ACC112 (cell line): Measurements from ENCODE around the gene CD247.

ENCODE experiments used
- H2AFZ ChIP-seq: fragments of 200-600 bp; sonication (generic); one replicate; pipeline ENCODE4 v1.6.0; 2017; ENCODE audit warnings: antibody characterized with exemption, low read length; ENCODE audit not compliant: unreplicated experiment
- H3K27ac ChIP-seq: fragments of 200-600 bp; sonication (generic); 2 replicates; pipeline ENCODE4 v1.5.1; 2014; ENCODE audit warnings: low read depth, mild to moderate bottlenecking, antibody characterized with exemption, low read length, moderate library complexity
- H3K27me3 ChIP-seq: fragments of 200-600 bp; sonication (generic); 2 replicates; pipeline ENCODE4 v1.6.1; 2014; ENCODE audit warnings: mild to moderate bottlenecking, antibody characterized with exemption, low read length, moderate library complexity, mixed read lengths; ENCODE audit not compliant: insufficient read depth
- H3K36me3 ChIP-seq: fragments of 200-600 bp; sonication (generic); 2 replicates; pipeline ENCODE4 v1.6.1; 2016; ENCODE audit warnings: mild to moderate bottlenecking, antibody characterized with exemption, low read length, moderate library complexity, mixed read lengths; ENCODE audit not compliant: insufficient read depth
- H3K4me1 ChIP-seq: fragments of 200-600 bp; sonication (generic); one replicate; pipeline ENCODE4 v1.6.1; 2016; ENCODE audit warnings: low read length, mixed read lengths; ENCODE audit not compliant: insufficient read depth, unreplicated experiment, control insufficient read depth
- H3K4me3 ChIP-seq: fragments of 200-600 bp; sonication (generic); 2 replicates; pipeline ENCODE4 v1.5.1; 2014; ENCODE audit warnings: mild to moderate bottlenecking, low read depth, low read length
- H3K79me2 ChIP-seq: fragments of 200-600 bp; sonication (generic); one replicate; pipeline ENCODE4 v1.6.0; 2016; ENCODE audit warnings: low read length; ENCODE audit not compliant: control insufficient read depth, unreplicated experiment, insufficient read depth

The CD247 gene

DNA sequence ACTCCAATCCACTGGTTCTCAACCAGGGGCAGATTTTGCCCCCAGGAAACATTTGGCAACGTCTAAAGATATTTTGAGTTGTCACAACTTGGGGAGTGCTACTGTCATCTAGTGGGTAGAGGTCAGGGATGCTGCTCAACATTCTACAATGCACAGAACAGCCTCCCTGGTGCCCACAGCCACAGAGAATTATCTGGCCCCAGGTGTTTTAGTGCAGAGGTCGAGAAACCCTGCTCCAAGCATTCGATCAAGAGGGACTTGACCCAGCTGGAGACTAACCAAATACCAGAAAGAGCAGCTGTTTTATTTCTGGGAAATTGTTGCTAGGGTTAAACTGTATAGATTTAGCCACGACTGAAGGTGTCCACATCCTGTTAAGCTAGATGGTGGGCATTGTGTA lies 19.2 kb downstream of the CD247 start:
- H3K27ac ChIP-seq: no peak overlapping the region
- no peaks in the 10 kb centered on the region for H3K36me3 ChIP-seq
- H3K79me2 ChIP-seq: no peaks in the 10 kb centered on the region
- peaks cover 97% of the 10 kb centered on the region for H3K27me3 ChIP-seq
- no peak overlapping the region for H3K4me3 ChIP-seq
- H2AFZ ChIP-seq: no peak overlapping the region
- H3K4me1 ChIP-seq: no peaks in the 10 kb centered on the region

DNA sequence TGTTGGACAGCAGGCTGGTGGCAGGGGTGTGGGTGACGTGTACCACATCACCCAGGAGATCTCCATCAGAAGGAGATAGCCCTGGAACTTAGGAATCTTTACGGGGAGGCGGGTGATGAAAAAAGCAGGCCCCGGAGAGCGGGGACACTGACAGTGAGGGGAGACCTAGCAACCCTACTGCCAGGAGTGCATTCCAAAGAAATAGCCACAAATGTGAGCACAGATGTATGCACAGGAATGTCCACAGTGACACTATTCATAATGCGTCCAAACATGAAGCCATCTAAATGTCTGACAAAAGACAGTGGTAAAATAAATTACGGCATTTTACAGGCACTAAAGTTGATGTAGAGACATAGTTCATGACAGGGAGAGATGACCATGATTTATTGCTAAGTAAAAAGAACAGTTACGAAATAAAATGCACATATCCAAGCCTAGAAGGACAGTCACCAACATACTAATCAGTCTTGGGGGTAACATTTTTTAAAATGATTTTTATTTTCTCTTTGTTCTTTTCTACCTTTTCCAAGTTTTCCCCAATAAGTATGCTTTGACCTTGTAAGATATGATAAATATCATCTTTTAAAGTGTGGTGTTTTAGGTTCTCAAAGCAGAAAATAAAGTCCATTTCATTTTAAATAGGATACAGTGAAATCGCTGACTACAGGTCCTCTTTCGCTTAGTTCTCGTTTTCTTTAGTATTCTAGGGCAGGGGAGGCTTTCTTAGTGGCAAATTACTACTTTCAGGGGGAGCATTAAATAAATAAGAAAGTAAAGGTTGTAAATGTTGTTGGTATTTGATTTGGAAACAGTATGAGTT lies 21.3 kb downstream of the CD247 start:
- no peaks in the 10 kb centered on the region for H3K4me1 ChIP-seq
- H3K36me3 ChIP-seq: no peaks in the 10 kb centered on the region
- peaks cover 94% of the 10 kb centered on the region for H3K27me3 ChIP-seq

DNA sequence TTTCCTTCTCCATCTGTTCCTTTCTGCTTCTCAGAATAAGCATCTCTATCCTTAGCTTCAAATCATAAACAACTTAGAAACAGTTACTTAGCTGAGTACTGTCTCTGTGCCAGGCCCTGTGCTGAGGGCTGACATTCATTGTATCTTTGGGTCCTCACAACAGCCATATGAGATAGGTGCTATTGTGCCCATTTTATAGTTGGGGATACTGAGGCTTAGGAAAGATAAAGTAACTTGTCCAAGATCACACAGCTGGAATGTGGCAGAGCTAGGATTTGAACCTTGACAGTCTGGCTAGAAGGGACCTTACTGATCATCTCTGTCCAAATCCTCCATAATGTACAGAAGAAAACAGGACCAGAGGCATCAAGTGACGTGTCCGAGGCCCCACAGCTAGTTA lies 25.0 kb downstream of the CD247 start:
- no peaks in the 10 kb centered on the region for H3K79me2 ChIP-seq
- H2AFZ ChIP-seq: no peak overlapping the region
- H3K27ac ChIP-seq: no peak overlapping the region
- no peaks in the 10 kb centered on the region for H3K4me1 ChIP-seq
- H3K27me3 ChIP-seq: peaks cover 62% of the 10 kb centered on the region
- H3K4me3 ChIP-seq: no peak overlapping the region
- H3K36me3 ChIP-seq: no peaks in the 10 kb centered on the region

More for the DNA sequence above, 21.3 kb downstream of the CD247 start:
- H2AFZ ChIP-seq: no peak overlapping the region
- H3K79me2 ChIP-seq: no peaks in the 10 kb centered on the region
- H3K27ac ChIP-seq: no peak overlapping the region
- no peak overlapping the region for H3K4me3 ChIP-seq

DNA sequence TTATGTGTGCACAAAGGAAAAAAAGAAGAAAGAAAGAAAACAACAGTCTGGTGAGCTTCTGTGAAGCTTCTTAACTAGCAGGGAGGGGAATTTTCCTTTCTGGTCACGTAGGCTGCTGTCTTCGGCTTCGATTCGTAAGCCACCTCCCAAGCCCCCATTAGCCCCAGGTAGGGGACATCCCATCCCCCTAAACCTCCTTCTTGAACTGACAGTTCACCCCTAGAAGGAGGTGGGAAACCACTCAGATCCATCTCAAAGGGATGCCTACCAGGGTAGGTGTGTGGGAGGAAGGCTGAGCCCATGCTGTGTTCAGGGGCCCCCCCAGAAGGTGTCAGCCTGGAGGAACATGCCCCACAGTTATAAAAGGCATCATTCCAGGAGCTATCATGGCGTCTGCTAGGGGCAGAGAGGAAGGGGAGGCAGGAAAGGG lies 25.8 kb downstream of the CD247 start:
- Histone ChIP-seq H3K4me3 (no peak overlapping the region), H3K27ac (no peak overlapping the region), H3K36me3 (no peaks in the 10 kb centered on the region), H3K27me3 (peaks cover 53% of the 10 kb centered on the region), H3K79me2 (no peaks in the 10 kb centered on the region), H2AFZ (no peak overlapping the region), H3K4me1 (no peaks in the 10 kb centered on the region)

DNA sequence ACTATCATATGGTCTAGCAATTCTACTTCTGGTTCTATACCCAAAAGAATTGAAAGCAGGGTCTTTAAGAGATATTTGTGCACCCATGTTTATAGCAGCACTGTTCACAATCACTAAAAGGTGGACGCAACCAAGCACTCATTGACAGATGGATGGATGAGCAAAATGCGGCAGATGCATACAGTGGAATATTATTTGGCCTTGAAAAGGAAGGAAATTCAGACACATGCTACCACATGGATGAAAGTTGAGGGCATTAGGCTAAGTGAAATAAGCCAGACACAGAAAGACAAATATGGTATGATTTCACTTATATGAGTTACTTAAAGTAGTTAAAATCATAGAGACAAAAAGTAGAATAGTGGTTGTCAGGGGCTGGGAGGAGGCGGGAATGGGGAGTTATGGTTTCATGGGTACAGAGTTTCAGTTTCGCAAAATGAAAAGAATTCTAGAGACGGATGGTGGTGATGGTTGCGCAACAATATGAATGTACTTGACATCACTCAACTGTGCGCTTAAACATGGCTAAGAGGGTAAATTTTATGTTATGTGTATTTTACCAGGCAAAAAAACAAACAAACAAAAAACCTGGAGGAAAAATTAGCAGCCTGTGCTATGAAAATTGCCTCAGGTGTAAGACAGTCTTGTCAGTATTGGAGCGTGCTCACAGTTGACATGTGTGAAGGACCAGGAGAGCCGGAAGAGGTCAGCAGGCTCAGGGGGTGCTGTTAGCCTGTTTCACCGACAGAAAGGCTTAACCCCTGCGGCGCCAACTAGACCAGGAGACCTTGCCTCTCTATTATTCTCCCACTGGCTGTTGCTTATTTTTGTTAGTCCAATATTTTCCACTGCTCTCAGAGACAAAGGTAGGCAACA lies 26.5 kb downstream of the CD247 start:
- no peaks in the 10 kb centered on the region for H3K36me3 ChIP-seq
- no peaks in the 10 kb centered on the region for H3K79me2 ChIP-seq
- H3K27me3 ChIP-seq: peaks cover 46% of the 10 kb centered on the region
- H3K27ac ChIP-seq: no peak overlapping the region
- no peaks in the 10 kb centered on the region for H3K4me1 ChIP-seq
- H3K4me3 ChIP-seq: no peak overlapping the region
- no peak overlapping the region for H2AFZ ChIP-seq

DNA sequence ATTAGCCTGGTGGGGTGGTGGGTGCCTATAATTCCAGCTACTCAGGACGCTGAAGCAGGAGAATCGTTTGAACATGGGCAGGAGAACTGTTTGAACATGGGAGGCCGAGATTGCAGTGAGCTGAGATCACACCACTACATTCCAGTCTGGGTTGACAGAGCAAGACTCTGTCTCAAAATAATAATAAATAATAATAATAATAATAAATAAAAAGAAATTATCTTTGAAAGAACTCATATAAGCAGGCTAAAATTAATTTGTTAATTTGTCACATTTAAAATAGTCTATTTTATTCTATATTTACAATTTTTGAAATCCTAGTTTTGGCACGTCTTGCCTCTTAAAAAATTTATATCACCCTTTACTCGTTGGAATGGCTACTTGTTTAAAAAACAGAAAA lies 27.6 kb downstream of the CD247 start:
- no peaks in the 10 kb centered on the region for H3K36me3 ChIP-seq
- no peak overlapping the region for H2AFZ ChIP-seq
- H3K4me3 ChIP-seq: no peak overlapping the region
- H3K27ac ChIP-seq: no peak overlapping the region
- H3K4me1 ChIP-seq: no peaks in the 10 kb centered on the region
- H3K79me2 ChIP-seq: no peaks in the 10 kb centered on the region
- peaks cover 36% of the 10 kb centered on the region for H3K27me3 ChIP-seq

DNA sequence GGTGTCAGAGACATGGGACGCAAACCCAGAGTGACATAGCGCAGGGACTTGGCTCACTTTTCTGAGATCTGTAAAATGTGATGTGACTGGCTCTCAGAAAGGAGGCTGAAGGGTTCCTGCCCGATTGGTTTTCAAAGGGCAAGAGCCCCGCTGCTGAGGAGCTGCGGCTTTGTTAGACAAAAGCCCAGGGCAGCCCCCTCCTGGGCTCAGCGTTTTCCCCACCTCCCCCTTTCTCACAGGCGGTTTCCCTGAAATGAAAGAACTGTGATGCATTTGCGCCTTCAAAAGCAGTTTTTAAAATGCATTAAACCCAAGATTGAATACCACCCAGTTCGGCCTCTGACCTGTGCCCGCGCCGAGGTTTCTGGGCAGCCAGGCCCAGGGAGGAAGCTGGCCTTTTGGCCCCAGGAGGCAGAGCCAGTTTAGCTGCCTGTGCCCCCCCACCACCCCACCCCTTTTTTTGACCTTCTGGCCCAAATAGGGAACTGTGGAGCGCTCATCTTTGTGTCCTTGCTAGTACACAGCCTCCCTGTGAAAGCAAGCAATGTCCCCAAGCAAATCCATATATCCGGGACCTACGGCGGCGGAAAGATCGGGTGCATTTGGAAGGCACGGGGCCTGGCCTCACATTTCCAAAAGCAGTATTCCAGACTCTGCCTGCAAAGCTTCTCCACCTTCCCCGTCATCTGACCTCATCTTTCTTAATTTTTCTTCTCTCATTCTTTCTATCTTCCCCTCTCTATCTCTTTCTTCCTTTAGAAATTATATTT lies 28.6 kb downstream of the CD247 start:
- Histone ChIP-seq H3K27ac (no peak overlapping the region), H3K4me1 (no peaks in the 10 kb centered on the region), H3K27me3 (peaks cover 26% of the 10 kb centered on the region), H3K79me2 (no peaks in the 10 kb centered on the region), H2AFZ (no peak overlapping the region), H3K36me3 (no peaks in the 10 kb centered on the region), H3K4me3 (no peak overlapping the region)

DNA sequence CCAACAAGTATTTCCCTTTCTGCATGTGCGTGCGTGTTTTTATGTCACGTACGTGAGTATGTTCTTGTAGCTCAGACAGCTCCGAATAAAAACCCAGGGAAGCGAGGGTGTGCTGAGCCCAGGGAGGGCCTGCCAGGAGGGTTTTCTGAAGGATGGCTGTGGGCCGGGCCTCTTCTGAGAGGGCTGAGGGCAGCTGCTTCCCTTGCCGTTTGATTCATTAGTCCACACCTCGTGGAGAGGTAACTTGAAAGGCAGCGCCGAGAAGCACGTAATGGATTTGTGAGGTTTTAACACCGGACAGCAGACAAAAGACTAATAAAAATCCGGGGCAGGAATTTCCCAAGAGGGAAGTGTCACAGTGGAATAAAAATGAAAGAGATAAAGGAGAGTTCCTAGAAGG lies 29.5 kb downstream of the CD247 start:
- H2AFZ ChIP-seq: no peak overlapping the region
- no peaks in the 10 kb centered on the region for H3K36me3 ChIP-seq

DNA sequence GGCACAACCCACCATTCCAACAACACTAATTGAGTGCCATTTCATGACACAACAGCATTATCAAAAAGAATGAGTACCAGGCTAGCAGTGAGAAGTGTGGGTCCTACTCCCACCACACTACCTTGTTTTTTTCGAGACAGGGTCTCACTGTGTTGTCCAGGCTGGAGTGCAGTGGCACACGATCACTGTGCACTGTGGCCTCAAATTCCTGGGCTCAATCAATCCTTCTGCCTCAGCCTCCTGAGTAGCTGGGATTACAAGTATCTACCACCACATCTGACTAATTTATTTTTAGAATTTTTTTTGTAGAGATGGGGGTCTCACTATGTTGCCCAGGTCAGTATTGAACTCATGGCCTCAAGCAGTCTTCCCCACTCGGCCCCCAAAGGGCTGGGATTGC lies 30.7 kb downstream of the CD247 start:
- H3K36me3 ChIP-seq: no peaks in the 10 kb centered on the region

More for the DNA sequence above, 29.5 kb downstream of the CD247 start:
- Histone ChIP-seq H3K4me1 (no peaks in the 10 kb centered on the region), H3K27me3 (peaks cover 16% of the 10 kb centered on the region), H3K27ac (no peak overlapping the region), H3K79me2 (no peaks in the 10 kb centered on the region), H3K4me3 (no peak overlapping the region)

DNA sequence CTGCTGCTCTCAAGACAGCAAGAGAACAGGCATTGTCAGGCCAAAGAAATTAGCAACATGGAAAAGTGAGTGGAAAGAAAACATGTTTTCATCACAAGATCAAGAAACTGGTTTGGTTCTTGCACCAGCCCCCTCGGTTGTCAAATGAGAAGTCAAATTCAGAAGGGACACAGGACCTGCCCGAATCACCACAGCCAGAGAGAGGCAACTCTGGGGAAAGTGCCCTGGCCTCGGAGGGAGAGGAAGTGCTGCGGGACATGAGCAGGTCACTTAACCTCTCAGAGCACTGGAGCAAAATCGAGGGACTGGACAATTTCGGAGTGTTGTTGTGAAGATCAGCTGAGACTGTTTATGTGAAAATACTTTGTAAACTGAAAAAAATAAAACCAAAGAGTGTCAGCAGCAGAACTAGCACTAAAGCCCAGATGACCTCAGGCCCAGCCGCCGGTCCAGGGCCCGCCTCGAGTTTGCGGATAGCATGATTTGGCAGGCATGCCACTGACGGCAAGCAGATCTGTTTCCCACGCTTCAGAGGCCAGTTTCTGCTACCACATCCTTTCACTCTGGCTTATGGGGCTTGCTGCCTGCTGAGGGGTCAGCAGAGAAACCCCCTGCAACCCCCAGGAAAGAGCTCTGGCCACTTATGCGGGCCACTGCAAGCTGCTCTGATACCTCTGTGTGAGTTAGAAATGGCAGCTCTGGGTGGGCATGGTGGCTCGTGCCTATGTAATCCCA lies 32.1 kb downstream of the CD247 start:
- H3K4me3 ChIP-seq: no peak overlapping the region
- H3K27me3 ChIP-seq: peaks cover 9% of the 10 kb centered on the region
- no peak overlapping the region for H2AFZ ChIP-seq
- H3K79me2 ChIP-seq: no peaks in the 10 kb centered on the region
- H3K4me1 ChIP-seq: no peaks in the 10 kb centered on the region
- no peaks in the 10 kb centered on the region for H3K36me3 ChIP-seq
- no peak overlapping the region for H3K27ac ChIP-seq

More for the DNA sequence above, 30.7 kb downstream of the CD247 start:
- Histone ChIP-seq H3K4me3 (no peak overlapping the region), H3K27ac (no peak overlapping the region), H3K4me1 (no peaks in the 10 kb centered on the region), H2AFZ (no peak overlapping the region), H3K27me3 (peaks cover 7% of the 10 kb centered on the region), H3K79me2 (no peaks in the 10 kb centered on the region)
